ENCODE measurements around the gene TEX2. TPM values are rescaled to one million over a fixed set of nuclear protein-coding genes. Genes with fewer than 3 reads are reported as not detected.

TEX2 gene
- total and polyA plus RNA-seq, 2 experiments from 2014 or later: 18.7 to 23.5 TPM

GRCh38 chr17:64269687-64270649 lies 6.9 kb upstream of the TEX2 start:
- no peak overlapping the region for H3K27ac ChIP-seq
- H3K4me3 ChIP-seq: no peak overlapping the region
- H3K27me3 ChIP-seq: no peaks in the 10 kb centered on the region
- TF ChIP-seq CTCF (IDR thresholded peaks at IDR 0.05; ENCODE audit: low read depth, low read length): no peak
- no peak for DNase-seq (ENCODE audit: low read depth in 1 of 2, low spot score in 1 of 2)
- H3K36me3 ChIP-seq: no peaks in the 10 kb centered on the region
- no peaks in the 10 kb centered on the region for H3K4me1 ChIP-seq (ENCODE audit: low read depth)
- H3K9me3 ChIP-seq (ENCODE audit: low read depth): no peaks in the 10 kb centered on the region

GRCh38 chr17:64264891-64265290 lies 1.8 kb upstream of the TEX2 start:
- H3K27me3 ChIP-seq: no peaks in the 10 kb centered on the region
- no peak for DNase-seq (ENCODE audit: low read depth in 1 of 2, low spot score in 1 of 2)
- no peak overlapping the region for H3K27ac ChIP-seq
- no peaks in the 10 kb centered on the region for H3K9me3 ChIP-seq (ENCODE audit: low read depth)
- no peaks in the 10 kb centered on the region for H3K36me3 ChIP-seq
- no peak for TF ChIP-seq CTCF (IDR thresholded peaks at IDR 0.05; ENCODE audit: low read depth, low read length)
- no peak overlapping the region for H3K4me3 ChIP-seq
- peaks cover 11% of the 10 kb centered on the region for H3K4me1 ChIP-seq (ENCODE audit: low read depth)

DNA sequence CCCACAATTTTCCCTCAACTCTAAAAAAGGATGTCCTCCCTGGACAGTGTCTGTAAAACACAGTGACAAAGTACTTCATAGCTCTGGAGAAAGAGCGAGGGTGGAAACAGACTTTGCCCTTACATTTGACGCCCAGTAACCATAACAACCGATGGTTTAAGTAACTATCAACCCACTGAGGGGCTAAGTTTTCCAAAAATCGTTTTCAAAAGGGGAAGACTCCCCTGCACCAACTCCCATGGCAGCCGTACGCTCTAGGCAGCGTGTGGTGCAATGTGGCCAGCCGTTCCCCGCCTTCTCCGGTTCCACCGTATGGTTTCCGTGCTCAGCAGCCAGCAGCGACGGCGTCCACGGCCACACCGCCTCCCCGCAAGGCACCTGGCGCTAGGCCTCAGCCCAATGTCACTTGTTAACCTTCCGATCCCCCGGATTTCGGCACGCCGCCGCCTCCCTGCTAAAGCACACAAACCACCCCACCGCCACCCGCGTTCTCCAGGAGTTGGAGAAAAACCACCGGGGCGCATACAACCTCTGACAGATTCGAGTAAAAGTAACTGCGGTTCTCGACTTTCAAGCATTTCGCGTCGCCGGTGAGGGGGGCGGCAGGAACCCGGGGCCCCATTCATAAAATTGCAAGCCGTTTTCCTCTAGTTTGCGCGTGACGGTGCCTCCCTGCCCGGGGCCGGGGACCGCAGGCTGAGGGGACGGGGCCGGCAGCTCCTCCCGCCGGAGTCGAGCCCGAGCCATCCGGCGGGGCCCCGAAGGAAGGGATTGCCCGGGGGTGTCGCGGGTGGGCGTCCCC lies 661 bp downstream of the TEX2 start:
- TF ChIP-seq CTCF (IDR thresholded peaks at IDR 0.05; ENCODE audit: low read depth, low read length): no peak
- Histone ChIP-seq H3K27ac (peak overlapping the region; percentile 78), H3K9me3 (ENCODE audit: low read depth) (no peaks in the 10 kb centered on the region), H3K27me3 (no peaks in the 10 kb centered on the region), H3K4me1 (ENCODE audit: low read depth) (peaks cover 11% of the 10 kb centered on the region), H3K36me3 (no peaks in the 10 kb centered on the region), H3K4me3 (peak overlapping the region; percentile 95)
- DNase-seq (ENCODE audit: low read depth in 1 of 2, low spot score in 1 of 2): peak; percentile 20 to 49

- Histone ChIP-seq H3K36me3 (no peaks in the 10 kb centered on the region), H3K4me1 (ENCODE audit: low read depth) (peaks cover 11% of the 10 kb centered on the region), H3K4me3 (peak overlapping the region; percentile 95), H3K9me3 (ENCODE audit: low read depth) (no peaks in the 10 kb centered on the region), H3K27me3 (no peaks in the 10 kb centered on the region), H3K27ac (no peak overlapping the region)
- no peak for TF ChIP-seq CTCF (IDR thresholded peaks at IDR 0.05; ENCODE audit: low read depth, low read length)
- no peak for DNase-seq (ENCODE audit: low read depth in 1 of 2, low spot score in 1 of 2)
Measured at GRCh38 chr17:64261417-64262145, 1.5 kb downstream of the TEX2 start.

- H3K36me3 ChIP-seq: no peaks in the 10 kb centered on the region
- H3K9me3 ChIP-seq (ENCODE audit: low read depth): no peaks in the 10 kb centered on the region
- DNase-seq (ENCODE audit: low read depth in 1 of 2, low spot score in 1 of 2): no peak
- peaks cover 11% of the 10 kb centered on the region for H3K4me1 ChIP-seq (ENCODE audit: low read depth)
- TF ChIP-seq CTCF (IDR thresholded peaks at IDR 0.05; ENCODE audit: low read depth, low read length): no peak
- H3K27ac ChIP-seq: no peak overlapping the region
- no peaks in the 10 kb centered on the region for H3K27me3 ChIP-seq
- H3K4me3 ChIP-seq: no peak overlapping the region
Measured at GRCh38 chr17:64260886-64261285, 2.2 kb downstream of the TEX2 start.

All from cardiac muscle cell (in vitro differentiated cells and primary cell).